Calu3 (cell line): ENCODE data around the gene FOXL1. TPM values are rescaled to one million over a fixed set of nuclear protein-coding genes. Genes with fewer than 3 reads are reported as not detected.

Experiments
- BruUV-seq: library from RNA; stranded (reverse); fragments of 400-500 nt; replicated peaks from 2 replicates; lab custom pipeline; 2021; lab: Mats Ljungman, UMichigan
- CTCF ChIA-PET: fragments of 300-600 bp; sonication (Branson Sonifier 250); formaldehyde crosslinking; loops from one replicate; lab custom pipeline; 2022; ENCODE audit warnings: antibody characterized with exemption; lab: Charles Lee
- DNase-seq: peaks from one replicate; pipeline ENCODE4 v3.0.0; 2022
- H3K27ac Mint-ChIP-seq: one replicate; pipeline ENCODE4 v1.8.0; 2022; ENCODE audit warnings: mixed read lengths; ENCODE audit not compliant: unreplicated experiment
- H3K27me3 Mint-ChIP-seq: one replicate; pipeline ENCODE4 v1.8.0; 2022; ENCODE audit warnings: mixed read lengths; ENCODE audit not compliant: unreplicated experiment
- H3K36me3 Mint-ChIP-seq: one replicate; pipeline ENCODE4 v1.8.0; 2022; ENCODE audit warnings: mild to moderate bottlenecking, moderate library complexity, mixed read lengths; ENCODE audit not compliant: insufficient read depth, unreplicated experiment
- H3K4me1 Mint-ChIP-seq: one replicate; pipeline ENCODE4 v1.8.0; 2022; ENCODE audit warnings: mild to moderate bottlenecking, low read depth, mixed read lengths; ENCODE audit not compliant: unreplicated experiment
- H3K4me3 Mint-ChIP-seq: one replicate; pipeline ENCODE4 v1.8.0; 2022; ENCODE audit warnings: mild to moderate bottlenecking, low read depth, moderate library complexity, mixed read lengths; ENCODE audit not compliant: unreplicated experiment
- H3K9me3 Mint-ChIP-seq: one replicate; pipeline ENCODE4 v1.8.0; 2022; ENCODE audit warnings: low read depth, mixed read lengths; ENCODE audit not compliant: unreplicated experiment
- intact Hi-C: fragments of 100-400 bp; cut with micrococcal nuclease; formaldehyde crosslinking; loops from one replicate; pipeline ENCODE4 v1.10.0; 2022; ENCODE audit not compliant: unreplicated experiment
- total RNA-seq: library from RNA; stranded (reverse); gene quantifications from 2 replicates; pipeline ENCODE4 v1.2.3, GENCODE V29; 2022
- TF ChIP-seq, protein P1 (sequence below): fragments of 200-600 bp; IDR thresholded peaks from one replicate; pipeline ENCODE4 v1.8.0; 2022; ENCODE audit warnings: antibody characterized with exemption; ENCODE audit not compliant: unreplicated experiment

The FOXL1 gene
- total RNA-seq, 1 experiment from 2014 or later = 13.3 TPM

DNA sequence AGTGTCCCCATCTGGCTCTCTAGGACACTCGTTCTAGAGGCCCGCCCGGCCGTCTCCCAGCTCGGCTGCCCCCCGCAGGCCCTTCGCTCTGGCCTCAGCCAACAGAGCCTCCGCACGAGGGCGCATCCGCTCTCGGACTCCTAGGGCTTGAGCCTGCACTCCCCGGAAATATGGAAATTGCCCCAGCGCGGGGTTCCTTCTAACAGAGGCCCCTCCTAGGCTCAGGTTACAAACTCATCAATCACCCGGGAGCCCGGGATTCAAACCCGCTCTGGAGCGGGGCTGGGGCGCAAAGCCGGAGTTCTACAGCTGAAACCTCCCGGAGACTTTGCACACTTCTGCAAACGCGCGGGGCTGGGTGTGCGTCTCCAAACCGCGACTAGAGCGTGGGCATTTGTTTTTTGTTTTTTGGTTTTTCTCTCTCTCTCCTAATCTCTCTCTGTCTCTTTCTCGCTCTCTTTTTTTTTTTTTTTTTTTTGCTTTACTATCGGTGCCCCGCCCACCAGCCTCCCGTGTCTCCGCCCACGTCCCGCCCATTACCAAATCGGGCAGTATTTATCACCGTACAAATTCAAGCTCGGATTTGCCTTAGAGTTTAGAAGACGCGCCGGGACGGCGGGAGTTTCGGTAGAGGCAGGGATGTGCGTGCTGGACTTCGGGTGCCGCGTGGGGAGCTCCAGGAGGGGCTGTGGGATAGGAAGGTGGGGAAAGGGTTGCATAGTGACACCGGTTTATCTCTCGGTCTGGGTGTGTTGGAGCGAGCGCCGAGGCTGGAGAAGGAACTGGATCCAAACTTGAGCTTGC, 2.4 kb upstream of the FOXL1 start:
- TF ChIP-seq, protein P1, sequence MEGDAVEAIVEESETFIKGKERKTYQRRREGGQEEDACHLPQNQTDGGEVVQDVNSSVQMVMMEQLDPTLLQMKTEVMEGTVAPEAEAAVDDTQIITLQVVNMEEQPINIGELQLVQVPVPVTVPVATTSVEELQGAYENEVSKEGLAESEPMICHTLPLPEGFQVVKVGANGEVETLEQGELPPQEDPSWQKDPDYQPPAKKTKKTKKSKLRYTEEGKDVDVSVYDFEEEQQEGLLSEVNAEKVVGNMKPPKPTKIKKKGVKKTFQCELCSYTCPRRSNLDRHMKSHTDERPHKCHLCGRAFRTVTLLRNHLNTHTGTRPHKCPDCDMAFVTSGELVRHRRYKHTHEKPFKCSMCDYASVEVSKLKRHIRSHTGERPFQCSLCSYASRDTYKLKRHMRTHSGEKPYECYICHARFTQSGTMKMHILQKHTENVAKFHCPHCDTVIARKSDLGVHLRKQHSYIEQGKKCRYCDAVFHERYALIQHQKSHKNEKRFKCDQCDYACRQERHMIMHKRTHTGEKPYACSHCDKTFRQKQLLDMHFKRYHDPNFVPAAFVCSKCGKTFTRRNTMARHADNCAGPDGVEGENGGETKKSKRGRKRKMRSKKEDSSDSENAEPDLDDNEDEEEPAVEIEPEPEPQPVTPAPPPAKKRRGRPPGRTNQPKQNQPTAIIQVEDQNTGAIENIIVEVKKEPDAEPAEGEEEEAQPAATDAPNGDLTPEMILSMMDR = peak; percentile 84
- peaks cover 56% of the 10 kb centered on the region for H3K4me1 Mint-ChIP-seq
- no peaks in the 10 kb centered on the region for H3K27me3 Mint-ChIP-seq
- peak; percentile 97 for DNase-seq
- peaks cover 71% of the 10 kb centered on the region for H3K36me3 Mint-ChIP-seq
- peak overlapping the region; percentile 76 for H3K4me3 Mint-ChIP-seq
- CTCF ChIA-PET = interaction anchor here (0.5 to 1.7 kb wide), 25 partner anchors 9 to 1837 kb away, joined by 3 to 23 read pairs (median 8); no protein-coding TSS in a partner anchor
- H3K9me3 Mint-ChIP-seq = no peaks in the 10 kb centered on the region
- no TSS peak for BruUV-seq
- H3K27ac Mint-ChIP-seq = peak overlapping the region; percentile 88
- intact Hi-C loops = loop anchor here (2.0 to 5.0 kb wide), 5 partner anchors 55 to 301 kb away; no protein-coding TSS in a partner anchor

DNA sequence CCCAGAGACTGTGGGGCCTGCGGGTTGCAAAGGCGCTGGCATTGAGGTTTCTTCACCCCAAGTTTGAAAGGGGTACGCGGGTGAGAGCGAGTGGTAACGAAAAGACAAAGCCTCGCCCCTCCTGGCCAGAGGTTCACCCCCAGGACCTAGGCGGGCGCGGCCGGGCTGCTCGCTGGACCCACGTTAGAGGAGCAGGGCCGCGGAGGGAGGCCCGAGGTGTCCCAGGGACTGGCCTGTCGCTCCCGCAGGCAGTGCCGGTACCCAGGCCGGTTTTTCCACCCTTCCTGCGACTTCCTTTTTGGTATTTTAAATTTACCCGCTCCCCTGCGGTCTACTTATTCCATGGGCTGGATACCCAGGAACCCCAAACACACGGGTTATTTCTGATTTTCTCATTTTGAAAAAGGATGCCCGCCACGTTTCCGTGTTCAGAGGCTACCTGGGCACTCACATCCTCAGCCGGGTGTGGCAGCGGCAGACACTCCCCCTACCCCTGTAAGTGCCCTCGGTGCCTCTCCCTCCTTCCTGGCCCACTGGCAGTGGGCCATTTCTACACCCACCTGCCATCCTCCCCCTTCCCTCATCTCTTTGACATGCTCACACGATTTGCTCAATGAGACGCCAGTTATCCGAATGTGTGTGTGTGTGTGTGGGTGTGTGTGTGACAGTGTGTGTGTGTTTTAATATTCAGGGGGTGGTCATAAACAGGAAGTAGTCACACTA, 1.6 kb upstream of the FOXL1 start:
- H3K4me1 Mint-ChIP-seq = peaks cover 60% of the 10 kb centered on the region
- TSS peak; percentile 38 for BruUV-seq
- no peaks in the 10 kb centered on the region for H3K9me3 Mint-ChIP-seq
- peaks cover 72% of the 10 kb centered on the region for H3K36me3 Mint-ChIP-seq
- H3K27ac Mint-ChIP-seq = peak overlapping the region; percentile 88
- intact Hi-C loops = loop anchor here (2.0 to 5.0 kb wide), 4 partner anchors 54 to 301 kb away; no protein-coding TSS in a partner anchor
- DNase-seq = peak; percentile 72
- TF ChIP-seq, protein P1 = no peak
- CTCF ChIA-PET = interaction anchor here (0.5 to 1.7 kb wide), 25 partner anchors 8 to 1838 kb away, joined by 3 to 23 read pairs (median 8); no protein-coding TSS in a partner anchor
- no peaks in the 10 kb centered on the region for H3K27me3 Mint-ChIP-seq
- H3K4me3 Mint-ChIP-seq = peak overlapping the region; percentile 76

- peaks cover 63% of the 10 kb centered on the region for H3K4me1 Mint-ChIP-seq
- CTCF ChIA-PET = interaction anchor here (0.8 to 1.3 kb wide), 3 partner anchors 9 to 297 kb away, joined by 3 read pairs; no protein-coding TSS in a partner anchor
- no TSS peak for BruUV-seq
- intact Hi-C loops = loop anchor here (2.0 to 5.0 kb wide), 4 partner anchors 53 to 300 kb away; no protein-coding TSS in a partner anchor
- H3K36me3 Mint-ChIP-seq = peaks cover 73% of the 10 kb centered on the region
- H3K9me3 Mint-ChIP-seq = no peaks in the 10 kb centered on the region
- H3K27ac Mint-ChIP-seq = peak overlapping the region; percentile 88
- TF ChIP-seq, protein P1 = no peak
- DNase-seq = no peak
- no peaks in the 10 kb centered on the region for H3K27me3 Mint-ChIP-seq
- H3K4me3 Mint-ChIP-seq = peak overlapping the region; percentile 76
These were observed 906 bp upstream of the FOXL1 start for GRCh38 chr16:86577314-86577971.
